ENCODE results near the gene ANTXR1.

The ANTXR1 gene

DNA sequence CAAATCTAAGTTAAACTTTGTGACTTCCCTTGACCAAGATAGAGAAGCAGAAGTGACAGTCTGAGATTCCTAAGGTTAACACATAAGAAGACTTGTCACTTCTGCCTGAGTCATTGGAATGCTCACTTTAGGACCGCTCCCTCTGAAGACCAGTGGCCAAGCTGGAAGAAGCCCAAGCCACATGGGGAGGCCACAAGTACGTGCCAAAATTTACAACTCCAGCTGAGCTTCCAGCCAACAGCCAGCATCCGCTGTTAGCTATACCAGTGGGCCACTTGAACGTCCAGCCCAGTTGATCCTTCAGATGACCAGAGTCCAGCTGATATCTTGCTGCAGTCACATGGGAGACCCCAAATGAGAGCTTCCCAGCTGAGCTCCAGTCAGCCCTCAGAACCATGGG, 18.1 kb upstream of the ANTXR1 start:
- TF ChIP-seq ISL1 (CRISPR knock-in tag; IDR thresholded peaks at IDR 0.05) (no peak), ZFP30 (CRISPR knock-in tag; IDR thresholded peaks at IDR 0.05) (no peak), ZNF70 (CRISPR knock-in tag; IDR thresholded peaks at IDR 0.05) (no peak), ZC3H10 (CRISPR knock-in tag; IDR thresholded peaks at IDR 0.05) (no peak), ARNTL (CRISPR knock-in tag; IDR thresholded peaks at IDR 0.05; ENCODE audit: borderline replicate concordance, low read depth) (no peak), TCF4 (CRISPR knock-in tag; IDR thresholded peaks at IDR 0.05; ENCODE audit: borderline replicate concordance) (no peak), OSR1 (CRISPR knock-in tag; IDR thresholded peaks at IDR 0.05) (no peak), ZNF8 (CRISPR knock-in tag; IDR thresholded peaks at IDR 0.05) (no peak), TOX (CRISPR knock-in tag; IDR thresholded peaks at IDR 0.05; ENCODE audit: borderline replicate concordance) (no peak), GLIS3 (CRISPR knock-in tag; IDR thresholded peaks at IDR 0.05) (no peak), SNAI2 (CRISPR knock-in tag; IDR thresholded peaks at IDR 0.05) (no peak), BACH2 (CRISPR knock-in tag; IDR thresholded peaks at IDR 0.05; ENCODE audit: borderline replicate concordance) (no peak), ZFP3 (CRISPR knock-in tag; IDR thresholded peaks at IDR 0.05) (no peak), RARB (CRISPR knock-in tag; IDR thresholded peaks at IDR 0.05) (no peak)
- TF ChIP-seq, protein P1, sequence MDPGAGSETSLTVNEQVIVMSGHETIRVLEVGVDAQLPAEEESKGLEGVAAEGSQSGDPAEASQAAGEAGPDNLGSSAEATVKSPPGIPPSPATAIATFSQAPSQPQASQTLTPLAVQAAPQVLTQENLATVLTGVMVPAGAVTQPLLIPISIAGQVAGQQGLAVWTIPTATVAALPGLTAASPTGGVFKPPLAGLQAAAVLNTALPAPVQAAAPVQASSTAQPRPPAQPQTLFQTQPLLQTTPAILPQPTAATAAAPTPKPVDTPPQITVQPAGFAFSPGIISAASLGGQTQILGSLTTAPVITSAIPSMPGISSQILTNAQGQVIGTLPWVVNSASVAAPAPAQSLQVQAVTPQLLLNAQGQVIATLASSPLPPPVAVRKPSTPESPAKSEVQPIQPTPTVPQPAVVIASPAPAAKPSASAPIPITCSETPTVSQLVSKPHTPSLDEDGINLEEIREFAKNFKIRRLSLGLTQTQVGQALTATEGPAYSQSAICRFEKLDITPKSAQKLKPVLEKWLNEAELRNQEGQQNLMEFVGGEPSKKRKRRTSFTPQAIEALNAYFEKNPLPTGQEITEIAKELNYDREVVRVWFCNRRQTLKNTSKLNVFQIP (CRISPR knock-in tag; IDR thresholded peaks at IDR 0.05; ENCODE audit: borderline replicate concordance, low read depth), result no peak
- TF ChIP-seq, protein P2, sequence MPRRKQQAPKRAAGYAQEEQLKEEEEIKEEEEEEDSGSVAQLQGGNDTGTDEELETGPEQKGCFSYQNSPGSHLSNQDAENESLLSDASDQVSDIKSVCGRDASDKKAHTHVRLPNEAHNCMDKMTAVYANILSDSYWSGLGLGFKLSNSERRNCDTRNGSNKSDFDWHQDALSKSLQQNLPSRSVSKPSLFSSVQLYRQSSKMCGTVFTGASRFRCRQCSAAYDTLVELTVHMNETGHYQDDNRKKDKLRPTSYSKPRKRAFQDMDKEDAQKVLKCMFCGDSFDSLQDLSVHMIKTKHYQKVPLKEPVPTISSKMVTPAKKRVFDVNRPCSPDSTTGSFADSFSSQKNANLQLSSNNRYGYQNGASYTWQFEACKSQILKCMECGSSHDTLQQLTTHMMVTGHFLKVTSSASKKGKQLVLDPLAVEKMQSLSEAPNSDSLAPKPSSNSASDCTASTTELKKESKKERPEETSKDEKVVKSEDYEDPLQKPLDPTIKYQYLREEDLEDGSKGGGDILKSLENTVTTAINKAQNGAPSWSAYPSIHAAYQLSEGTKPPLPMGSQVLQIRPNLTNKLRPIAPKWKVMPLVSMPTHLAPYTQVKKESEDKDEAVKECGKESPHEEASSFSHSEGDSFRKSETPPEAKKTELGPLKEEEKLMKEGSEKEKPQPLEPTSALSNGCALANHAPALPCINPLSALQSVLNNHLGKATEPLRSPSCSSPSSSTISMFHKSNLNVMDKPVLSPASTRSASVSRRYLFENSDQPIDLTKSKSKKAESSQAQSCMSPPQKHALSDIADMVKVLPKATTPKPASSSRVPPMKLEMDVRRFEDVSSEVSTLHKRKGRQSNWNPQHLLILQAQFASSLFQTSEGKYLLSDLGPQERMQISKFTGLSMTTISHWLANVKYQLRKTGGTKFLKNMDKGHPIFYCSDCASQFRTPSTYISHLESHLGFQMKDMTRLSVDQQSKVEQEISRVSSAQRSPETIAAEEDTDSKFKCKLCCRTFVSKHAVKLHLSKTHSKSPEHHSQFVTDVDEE (CRISPR knock-in tag; IDR thresholded peaks at IDR 0.05), result no peak
- TF ChIP-seq, protein P3, sequence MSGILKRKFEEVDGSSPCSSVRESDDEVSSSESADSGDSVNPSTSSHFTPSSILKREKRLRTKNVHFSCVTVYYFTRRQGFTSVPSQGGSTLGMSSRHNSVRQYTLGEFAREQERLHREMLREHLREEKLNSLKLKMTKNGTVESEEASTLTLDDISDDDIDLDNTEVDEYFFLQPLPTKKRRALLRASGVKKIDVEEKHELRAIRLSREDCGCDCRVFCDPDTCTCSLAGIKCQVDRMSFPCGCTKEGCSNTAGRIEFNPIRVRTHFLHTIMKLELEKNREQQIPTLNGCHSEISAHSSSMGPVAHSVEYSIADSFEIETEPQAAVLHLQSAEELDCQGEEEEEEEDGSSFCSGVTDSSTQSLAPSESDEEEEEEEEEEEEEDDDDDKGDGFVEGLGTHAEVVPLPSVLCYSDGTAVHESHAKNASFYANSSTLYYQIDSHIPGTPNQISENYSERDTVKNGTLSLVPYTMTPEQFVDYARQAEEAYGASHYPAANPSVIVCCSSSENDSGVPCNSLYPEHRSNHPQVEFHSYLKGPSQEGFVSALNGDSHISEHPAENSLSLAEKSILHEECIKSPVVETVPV (CRISPR knock-in tag; IDR thresholded peaks at IDR 0.05), result no peak

GRCh38 chr2:68995916-68996315, 17.1 kb upstream of the ANTXR1 start:
- no peak for ATAC-seq
- no peak for TF ChIP-seq ZFP3 (CRISPR knock-in tag; IDR thresholded peaks at IDR 0.05)

More for the DNA sequence above, 18.1 kb upstream of the ANTXR1 start:
- no peak for ATAC-seq

- no peak for TF ChIP-seq CSDC2 (CRISPR knock-in tag; IDR thresholded peaks at IDR 0.05)
- TF ChIP-seq ZNF565 (CRISPR knock-in tag; conservative IDR thresholded peaks at IDR 0.05; ENCODE audit: low read depth), result no peak
- TF ChIP-seq, protein P3 (CRISPR knock-in tag; IDR thresholded peaks at IDR 0.05), result no peak
- no peak for TF ChIP-seq ZC3H10 (CRISPR knock-in tag; IDR thresholded peaks at IDR 0.05)
- TF ChIP-seq ESRRG (CRISPR knock-in tag; IDR thresholded peaks at IDR 0.05), result no peak
- TF ChIP-seq, protein P1 (CRISPR knock-in tag; IDR thresholded peaks at IDR 0.05; ENCODE audit: borderline replicate concordance, low read depth), result no peak
- no peak for ATAC-seq
Observed at GRCh38 chr2:68997401-68997800, 15.6 kb upstream of the ANTXR1 start.

GRCh38 chr2:69001879-69002278, 11.1 kb upstream of the ANTXR1 start:
- ATAC-seq, result no peak
- TF ChIP-seq PPARA (CRISPR knock-in tag; IDR thresholded peaks at IDR 0.05; ENCODE audit: borderline replicate concordance) (no peak), ESRRG (CRISPR knock-in tag; IDR thresholded peaks at IDR 0.05) (no peak), ZNF565 (CRISPR knock-in tag; conservative IDR thresholded peaks at IDR 0.05; ENCODE audit: low read depth) (no peak), ZC3H10 (CRISPR knock-in tag; IDR thresholded peaks at IDR 0.05) (no peak), SNAI2 (CRISPR knock-in tag; IDR thresholded peaks at IDR 0.05) (no peak), ZFP3 (CRISPR knock-in tag; IDR thresholded peaks at IDR 0.05) (no peak), CSDC2 (CRISPR knock-in tag; IDR thresholded peaks at IDR 0.05) (no peak), ZNF8 (CRISPR knock-in tag; IDR thresholded peaks at IDR 0.05) (no peak), BACH2 (CRISPR knock-in tag; IDR thresholded peaks at IDR 0.05; ENCODE audit: borderline replicate concordance) (no peak), ZNF70 (CRISPR knock-in tag; IDR thresholded peaks at IDR 0.05) (no peak)
- TF ChIP-seq, protein P4, sequence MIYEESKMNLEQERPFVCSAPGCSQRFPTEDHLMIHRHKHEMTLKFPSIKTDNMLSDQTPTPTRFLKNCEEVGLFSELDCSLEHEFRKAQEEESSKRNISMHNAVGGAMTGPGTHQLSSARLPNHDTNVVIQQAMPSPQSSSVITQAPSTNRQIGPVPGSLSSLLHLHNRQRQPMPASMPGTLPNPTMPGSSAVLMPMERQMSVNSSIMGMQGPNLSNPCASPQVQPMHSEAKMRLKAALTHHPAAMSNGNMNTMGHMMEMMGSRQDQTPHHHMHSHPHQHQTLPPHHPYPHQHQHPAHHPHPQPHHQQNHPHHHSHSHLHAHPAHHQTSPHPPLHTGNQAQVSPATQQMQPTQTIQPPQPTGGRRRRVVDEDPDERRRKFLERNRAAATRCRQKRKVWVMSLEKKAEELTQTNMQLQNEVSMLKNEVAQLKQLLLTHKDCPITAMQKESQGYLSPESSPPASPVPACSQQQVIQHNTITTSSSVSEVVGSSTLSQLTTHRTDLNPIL (CRISPR knock-in tag; IDR thresholded peaks at IDR 0.05; ENCODE audit: low read depth), result no peak
- TF ChIP-seq, protein P2 (CRISPR knock-in tag; IDR thresholded peaks at IDR 0.05), result no peak
